ENCODE measurements around the gene ATP6V1G2.

- no peak for TF ChIP-seq CTCF (IDR thresholded peaks at IDR 0.05)
- no peak for TF ChIP-seq POLR2A (IDR thresholded peaks at IDR 0.05)
Observed at GRCh38 chr6:31531771-31532643, 14.4 kb downstream of the ATP6V1G2 start.

Measured in uterus (tissue), 2 donors.